ENCODE data around the gene PCDHA7. TPM values are rescaled to one million over a fixed set of nuclear protein-coding genes. Genes with fewer than 3 reads are reported as not detected.
"Not testable (repeated sequence)": the region's sequence is repeated elsewhere in the genome, so short reads cannot be mapped to it uniquely, and the experiment has no call there.

The PCDHA7 gene
- total and polyA plus RNA-seq, 8 donors: 0.19 to 0.96 (median 0.52) TPM

- peak within 1 kb of the TSS in 2 of 4 donors; percentile 13 to 20 for H3K4me3 ChIP-seq
- peak in 2 of 4 donors; percentile 72 to 80 for ATAC-seq
- H3K36me3 ChIP-seq: no peaks in the 10 kb centered on the region
- 17% methylated on average over 27 of the region's 27 CpGs for WGBS, 2 donors
- peak in 1 of 6 donors; percentile 33 for DNase-seq
- no peaks in the 10 kb centered on the region for H3K27me3 ChIP-seq
- TF ChIP-seq, protein P1, sequence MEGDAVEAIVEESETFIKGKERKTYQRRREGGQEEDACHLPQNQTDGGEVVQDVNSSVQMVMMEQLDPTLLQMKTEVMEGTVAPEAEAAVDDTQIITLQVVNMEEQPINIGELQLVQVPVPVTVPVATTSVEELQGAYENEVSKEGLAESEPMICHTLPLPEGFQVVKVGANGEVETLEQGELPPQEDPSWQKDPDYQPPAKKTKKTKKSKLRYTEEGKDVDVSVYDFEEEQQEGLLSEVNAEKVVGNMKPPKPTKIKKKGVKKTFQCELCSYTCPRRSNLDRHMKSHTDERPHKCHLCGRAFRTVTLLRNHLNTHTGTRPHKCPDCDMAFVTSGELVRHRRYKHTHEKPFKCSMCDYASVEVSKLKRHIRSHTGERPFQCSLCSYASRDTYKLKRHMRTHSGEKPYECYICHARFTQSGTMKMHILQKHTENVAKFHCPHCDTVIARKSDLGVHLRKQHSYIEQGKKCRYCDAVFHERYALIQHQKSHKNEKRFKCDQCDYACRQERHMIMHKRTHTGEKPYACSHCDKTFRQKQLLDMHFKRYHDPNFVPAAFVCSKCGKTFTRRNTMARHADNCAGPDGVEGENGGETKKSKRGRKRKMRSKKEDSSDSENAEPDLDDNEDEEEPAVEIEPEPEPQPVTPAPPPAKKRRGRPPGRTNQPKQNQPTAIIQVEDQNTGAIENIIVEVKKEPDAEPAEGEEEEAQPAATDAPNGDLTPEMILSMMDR (IDR thresholded peaks at IDR 0.05): no peak
- intact Hi-C loops (cut with DNase I): no loop called here
- H3K4me1 ChIP-seq: no peaks in the 10 kb centered on the region
- H3K27ac ChIP-seq: no peak within 1 kb of the TSS
- no peak for FAIRE-seq
- no peaks in the 10 kb centered on the region for H3K9me3 ChIP-seq
These were observed 6.2 kb upstream of the PCDHA7 start, which contains the start of gene PCDHA6 for GRCh38 chr5:140827704-140828361. TSS of gene PCDHA6 (plus strand) at chr5:140827960. CDS start at chr5:140828092, 132 bp downstream.

DNA sequence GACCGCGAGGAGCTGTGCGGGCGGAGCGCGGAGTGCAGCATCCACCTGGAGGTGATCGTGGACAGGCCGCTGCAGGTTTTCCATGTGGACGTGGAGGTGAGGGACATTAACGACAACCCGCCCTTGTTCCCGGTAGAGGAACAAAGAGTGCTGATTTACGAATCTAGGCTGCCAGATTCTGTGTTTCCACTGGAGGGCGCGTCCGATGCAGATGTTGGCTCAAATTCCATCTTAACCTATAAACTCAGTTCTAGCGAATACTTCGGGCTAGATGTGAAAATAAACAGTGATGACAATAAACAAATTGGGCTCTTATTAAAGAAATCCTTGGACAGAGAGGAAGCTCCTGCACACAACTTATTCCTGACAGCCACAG, 5.7 kb upstream of the PCDHA7 start:
- Histone ChIP-seq H3K27ac (no peak overlapping the region), H3K4me3 (peak overlapping the region in 2 of 4 donors; percentile 13 to 20), H3K4me1 (no peaks in the 10 kb centered on the region), H3K36me3 (no peaks in the 10 kb centered on the region), H3K27me3 (no peaks in the 10 kb centered on the region), H3K9me3 (no peaks in the 10 kb centered on the region)
- FAIRE-seq: no peak
- DNase-seq: no peak
- TF ChIP-seq, protein P1 (IDR thresholded peaks at IDR 0.05): no peak
- ATAC-seq: peak in 3 of 4 donors; percentile 43 to 48 (median 46)
- WGBS, 2 donors: 20 to 21% methylated on average over 12 to 18 of the region's 18 CpGs
- intact Hi-C loops (cut with DNase I): no loop called here

GRCh38 chr5:140829511-140830501, 4.3 kb upstream of the PCDHA7 start:
- H3K27ac ChIP-seq; ATAC-seq; H3K9me3 ChIP-seq; H3K4me3 ChIP-seq; H3K36me3 ChIP-seq; intact Hi-C loops (cut with DNase I); H3K4me1 ChIP-seq; H3K27me3 ChIP-seq; FAIRE-seq: not testable (repeated sequence)
- DNase-seq: peak in 1 of 6 donors; percentile 41
- WGBS, 2 donors: 32 to 33% methylated on average over 100 to 106 of the region's 106 CpGs

DNA sequence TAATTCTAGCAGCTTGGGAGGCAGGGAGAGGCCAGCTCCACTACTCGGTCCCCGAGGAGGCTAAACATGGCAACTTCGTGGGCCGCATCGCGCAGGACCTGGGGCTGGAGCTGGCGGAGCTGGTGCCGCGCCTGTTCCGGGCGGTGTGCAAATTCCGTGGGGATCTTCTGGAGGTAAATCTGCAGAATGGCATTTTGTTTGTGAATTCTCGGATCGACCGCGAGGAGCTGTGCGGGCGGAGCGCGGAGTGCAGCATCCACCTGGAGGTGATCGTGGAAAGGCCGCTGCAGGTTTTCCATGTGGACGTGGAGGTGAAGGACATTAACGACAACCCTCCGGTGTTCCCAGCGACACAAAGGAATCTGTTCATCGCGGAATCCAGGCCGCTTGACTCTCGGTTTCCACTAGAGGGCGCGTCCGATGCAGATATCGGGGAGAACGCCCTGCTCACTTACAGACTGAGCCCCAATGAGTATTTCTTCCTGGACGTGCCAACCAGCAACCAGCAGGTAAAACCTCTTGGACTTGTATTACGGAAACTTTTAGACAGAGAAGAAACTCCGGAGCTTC, 455 bp downstream of the PCDHA7 start:
- H3K27me3 ChIP-seq; H3K4me1 ChIP-seq; H3K9me3 ChIP-seq; H3K4me3 ChIP-seq; intact Hi-C loops (cut with DNase I); DNase-seq; H3K27ac ChIP-seq; FAIRE-seq; H3K36me3 ChIP-seq: not testable (repeated sequence)
- WGBS, 2 donors: 13 to 15% methylated on average over 26 of the region's 38 CpGs
- peak in 1 of 4 donors; percentile 41 for ATAC-seq

DNA sequence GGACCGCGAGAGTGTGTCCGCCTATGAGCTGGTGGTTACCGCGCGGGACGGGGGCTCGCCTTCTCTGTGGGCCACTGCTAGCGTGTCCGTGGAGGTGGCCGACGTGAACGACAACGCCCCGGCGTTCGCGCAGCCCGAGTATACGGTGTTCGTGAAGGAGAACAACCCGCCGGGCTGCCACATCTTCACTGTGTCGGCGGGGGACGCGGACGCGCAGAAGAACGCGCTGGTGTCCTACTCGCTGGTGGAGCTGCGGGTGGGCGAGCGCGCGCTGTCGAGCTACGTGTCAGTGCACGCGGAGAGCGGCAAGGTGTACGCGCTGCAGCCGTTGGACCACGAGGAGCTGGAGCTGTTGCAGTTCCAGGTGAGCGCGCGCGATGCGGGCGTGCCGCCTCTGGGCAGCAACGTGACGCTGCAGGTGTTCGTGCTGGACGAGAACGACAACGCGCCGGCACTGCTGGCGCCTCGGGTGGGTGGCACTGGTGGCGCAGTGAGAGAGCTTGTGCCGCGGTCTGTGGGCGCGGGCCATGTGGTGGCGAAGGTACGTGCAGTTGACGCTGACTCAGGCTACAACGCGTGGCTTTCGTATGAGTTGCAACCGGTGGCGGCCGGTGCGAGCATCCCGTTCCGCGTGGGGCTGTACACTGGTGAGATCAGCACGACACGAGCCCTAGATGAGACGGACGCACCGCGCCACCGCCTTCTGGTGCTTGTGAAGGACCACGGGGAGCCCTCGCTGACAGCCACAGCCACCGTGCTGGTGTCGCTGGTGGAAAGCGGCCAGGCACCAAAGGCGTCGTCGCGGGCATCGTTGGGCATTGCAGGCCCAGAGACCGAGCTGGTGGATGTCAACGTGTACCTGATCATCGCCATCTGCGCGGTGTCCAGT, 1.8 kb downstream of the PCDHA7 start:
- TF ChIP-seq, protein P1 (IDR thresholded peaks at IDR 0.05): no peak
- Histone ChIP-seq H3K36me3 (no peaks in the 10 kb centered on the region), H3K4me3 (no peak overlapping the region), H3K4me1 (no peaks in the 10 kb centered on the region), H3K27ac (no peak overlapping the region), H3K27me3 (no peaks in the 10 kb centered on the region), H3K9me3 (peaks cover 0 to 3% (median 0%) of the 10 kb centered on the region in 4 donors)
- no peak for FAIRE-seq
- WGBS, 2 donors: 32 to 37% methylated on average over 103 of the region's 103 CpGs
- intact Hi-C loops (cut with DNase I): no loop called here
- no peak for ATAC-seq
- DNase-seq: peak in 1 of 6 donors; percentile 53
